HL-60 (cell line): Measurements from ENCODE around the gene TRIP6.

Source experiments
- DNase-seq, 2 experiments: peaks; one replicate each; pipeline ENCODE4 v3.0.0-alpha.2; 2010 to 2020; ENCODE audit warnings: low read depth in 1 of 2, low spot score in 1 of 2
- H3K27ac ChIP-seq: fragments of 250-450 bp; sonication (Bioruptor Pico); replicated peaks from 2 replicates; pipeline ENCODE4 v1.5.1; 2020; ENCODE audit warnings: mild to moderate bottlenecking, moderate library complexity
- H3K27me3 ChIP-seq: fragments of 250-450 bp; sonication (Bioruptor Pico); 2 replicates; pipeline ENCODE4 v1.5.1; 2021; ENCODE audit warnings: mild to moderate bottlenecking, moderate library complexity; ENCODE audit not compliant: insufficient read depth, poor library complexity, severe bottlenecking
- H3K4me3 ChIP-seq: replicated peaks from 2 replicates; pipeline ENCODE4 v1.5.1; 2011; ENCODE audit warnings: mild to moderate bottlenecking, control low read depth, low read length; ENCODE audit not compliant: insufficient read depth
- GABPA ChIP-seq: IDR thresholded peaks from 2 replicates; pipeline ENCODE4 v1.6.1; 2012; ENCODE audit warnings: low read depth
- POLR2AphosphoS5 ChIP-seq: IDR thresholded peaks from 2 replicates; pipeline ENCODE4 v1.6.1; 2012; ENCODE audit warnings: low read depth
- SPI1 ChIP-seq: IDR thresholded peaks from 2 replicates; pipeline ENCODE4 v1.6.1; 2012; ENCODE audit warnings: low read depth, mild to moderate bottlenecking, borderline replicate concordance
- TF ChIP-seq, protein P1 (sequence below): IDR thresholded peaks from 2 replicates; pipeline ENCODE4 v1.6.1; 2012; ENCODE audit warnings: low read depth; ENCODE audit not compliant: insufficient replicate concordance
- TF ChIP-seq, protein P2 (sequence below): IDR thresholded peaks from one replicate; pipeline ENCODE4 v1.5.1; 2011; ENCODE audit warnings: low read length, control low read depth, inconsistent platforms; ENCODE audit not compliant: insufficient read depth

The TRIP6 gene

DNA sequence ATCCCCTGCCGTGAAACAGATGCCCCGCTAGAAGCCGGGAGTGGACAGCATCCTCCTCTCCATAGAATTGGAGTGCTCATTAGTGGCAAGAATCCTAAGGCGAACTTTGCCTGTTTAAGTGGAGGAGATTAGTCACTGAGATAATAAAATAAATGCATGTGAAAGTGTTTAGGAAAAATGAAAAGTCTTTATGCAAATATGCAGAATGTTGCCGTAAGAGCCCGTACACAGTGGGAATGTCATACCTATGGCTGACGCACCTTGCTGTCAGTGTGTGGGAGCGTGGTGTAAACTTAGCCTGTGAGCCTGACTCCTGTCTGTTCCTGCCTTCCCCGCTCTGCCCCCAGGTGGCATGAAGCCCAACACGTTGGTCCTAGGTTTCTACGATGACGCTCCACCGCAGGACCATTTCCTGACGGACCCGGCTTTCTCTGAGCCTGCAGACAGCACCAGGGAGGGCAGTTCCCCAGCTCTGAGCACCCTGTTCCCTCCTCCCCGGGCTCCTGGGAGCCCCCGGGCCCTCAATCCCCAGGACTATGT, 1.7 kb upstream of the TRIP6 start:
- Histone ChIP-seq H3K27ac (peak overlapping the region; percentile 90), H3K4me3 (no peak overlapping the region), H3K27me3 (no peaks in the 10 kb centered on the region)
- DNase-seq: peak in 1 of 2 experiments; percentile 11
- TF ChIP-seq GABPA: no peak
- TF ChIP-seq POLR2AphosphoS5: no peak
- TF ChIP-seq, protein P1, sequence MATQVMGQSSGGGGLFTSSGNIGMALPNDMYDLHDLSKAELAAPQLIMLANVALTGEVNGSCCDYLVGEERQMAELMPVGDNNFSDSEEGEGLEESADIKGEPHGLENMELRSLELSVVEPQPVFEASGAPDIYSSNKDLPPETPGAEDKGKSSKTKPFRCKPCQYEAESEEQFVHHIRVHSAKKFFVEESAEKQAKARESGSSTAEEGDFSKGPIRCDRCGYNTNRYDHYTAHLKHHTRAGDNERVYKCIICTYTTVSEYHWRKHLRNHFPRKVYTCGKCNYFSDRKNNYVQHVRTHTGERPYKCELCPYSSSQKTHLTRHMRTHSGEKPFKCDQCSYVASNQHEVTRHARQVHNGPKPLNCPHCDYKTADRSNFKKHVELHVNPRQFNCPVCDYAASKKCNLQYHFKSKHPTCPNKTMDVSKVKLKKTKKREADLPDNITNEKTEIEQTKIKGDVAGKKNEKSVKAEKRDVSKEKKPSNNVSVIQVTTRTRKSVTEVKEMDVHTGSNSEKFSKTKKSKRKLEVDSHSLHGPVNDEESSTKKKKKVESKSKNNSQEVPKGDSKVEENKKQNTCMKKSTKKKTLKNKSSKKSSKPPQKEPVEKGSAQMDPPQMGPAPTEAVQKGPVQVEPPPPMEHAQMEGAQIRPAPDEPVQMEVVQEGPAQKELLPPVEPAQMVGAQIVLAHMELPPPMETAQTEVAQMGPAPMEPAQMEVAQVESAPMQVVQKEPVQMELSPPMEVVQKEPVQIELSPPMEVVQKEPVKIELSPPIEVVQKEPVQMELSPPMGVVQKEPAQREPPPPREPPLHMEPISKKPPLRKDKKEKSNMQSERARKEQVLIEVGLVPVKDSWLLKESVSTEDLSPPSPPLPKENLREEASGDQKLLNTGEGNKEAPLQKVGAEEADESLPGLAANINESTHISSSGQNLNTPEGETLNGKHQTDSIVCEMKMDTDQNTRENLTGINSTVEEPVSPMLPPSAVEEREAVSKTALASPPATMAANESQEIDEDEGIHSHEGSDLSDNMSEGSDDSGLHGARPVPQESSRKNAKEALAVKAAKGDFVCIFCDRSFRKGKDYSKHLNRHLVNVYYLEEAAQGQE: no peak
- no peak for TF ChIP-seq SPI1
- TF ChIP-seq, protein P2, sequence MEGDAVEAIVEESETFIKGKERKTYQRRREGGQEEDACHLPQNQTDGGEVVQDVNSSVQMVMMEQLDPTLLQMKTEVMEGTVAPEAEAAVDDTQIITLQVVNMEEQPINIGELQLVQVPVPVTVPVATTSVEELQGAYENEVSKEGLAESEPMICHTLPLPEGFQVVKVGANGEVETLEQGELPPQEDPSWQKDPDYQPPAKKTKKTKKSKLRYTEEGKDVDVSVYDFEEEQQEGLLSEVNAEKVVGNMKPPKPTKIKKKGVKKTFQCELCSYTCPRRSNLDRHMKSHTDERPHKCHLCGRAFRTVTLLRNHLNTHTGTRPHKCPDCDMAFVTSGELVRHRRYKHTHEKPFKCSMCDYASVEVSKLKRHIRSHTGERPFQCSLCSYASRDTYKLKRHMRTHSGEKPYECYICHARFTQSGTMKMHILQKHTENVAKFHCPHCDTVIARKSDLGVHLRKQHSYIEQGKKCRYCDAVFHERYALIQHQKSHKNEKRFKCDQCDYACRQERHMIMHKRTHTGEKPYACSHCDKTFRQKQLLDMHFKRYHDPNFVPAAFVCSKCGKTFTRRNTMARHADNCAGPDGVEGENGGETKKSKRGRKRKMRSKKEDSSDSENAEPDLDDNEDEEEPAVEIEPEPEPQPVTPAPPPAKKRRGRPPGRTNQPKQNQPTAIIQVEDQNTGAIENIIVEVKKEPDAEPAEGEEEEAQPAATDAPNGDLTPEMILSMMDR: no peak

DNA sequence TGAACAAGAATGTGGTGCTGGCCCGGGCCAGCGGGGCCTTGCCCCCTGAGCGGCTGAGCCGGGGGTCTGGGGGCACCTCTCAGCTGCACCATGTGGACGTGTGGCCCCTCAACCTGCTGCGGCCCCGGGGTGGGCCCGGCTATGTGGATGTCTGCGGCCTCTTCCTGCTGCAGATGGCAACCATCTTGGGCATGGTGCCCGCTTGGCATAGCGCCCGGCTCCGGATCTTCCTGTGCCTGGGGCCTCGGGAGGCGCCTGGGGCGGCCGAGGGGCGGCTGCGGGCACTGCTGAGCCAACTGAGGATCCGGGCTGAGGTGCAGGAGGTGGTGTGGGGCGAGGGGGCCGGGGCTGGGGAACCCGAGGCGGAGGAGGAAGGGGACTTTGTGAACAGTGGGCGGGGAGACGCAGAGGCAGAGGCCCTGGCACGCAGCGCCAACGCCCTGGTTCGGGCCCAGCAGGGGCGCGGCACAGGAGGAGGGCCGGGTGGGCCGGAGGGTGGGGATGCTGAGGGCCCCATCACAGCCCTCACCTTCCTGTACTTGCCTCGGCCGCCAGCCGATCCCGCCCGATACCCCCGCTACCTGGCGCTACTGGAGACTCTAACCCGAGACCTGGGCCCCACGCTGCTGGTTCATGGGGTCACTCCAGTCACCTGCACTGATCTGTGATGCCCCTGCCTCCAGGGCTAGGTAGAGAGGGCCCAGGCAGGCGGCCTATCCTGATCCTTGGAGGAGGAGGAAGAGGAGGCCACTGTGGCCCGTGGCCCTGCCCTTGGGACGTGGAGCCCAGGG, 1.1 kb upstream of the TRIP6 start:
- no peaks in the 10 kb centered on the region for H3K27me3 ChIP-seq
- H3K4me3 ChIP-seq: no peak overlapping the region; the same call in 1 of the 2 replicates
- TF ChIP-seq, protein P1: no peak
- TF ChIP-seq POLR2AphosphoS5: peak; percentile 22; the same call in 1 of the 2 replicates
- H3K27ac ChIP-seq: peak overlapping the region; percentile 90
- DNase-seq: peak in 1 of 2 experiments; percentile 70

DNA sequence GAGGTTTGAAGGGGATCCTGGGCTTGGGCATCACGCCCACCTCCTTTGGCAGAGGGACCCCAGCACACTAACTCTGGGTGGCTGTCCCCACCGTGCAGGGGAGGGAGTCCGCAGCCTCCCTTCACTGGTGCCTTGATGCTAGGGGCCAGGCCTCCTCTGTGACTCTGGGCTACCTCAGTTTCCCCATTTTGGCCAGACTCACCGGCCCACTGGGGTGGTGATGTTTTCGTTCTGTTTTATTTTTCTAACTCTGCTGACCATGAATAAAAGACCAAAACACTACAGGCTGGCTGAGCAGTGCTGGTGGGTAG, 503 bp upstream of the TRIP6 start:
- TF ChIP-seq, protein P1: no peak
- TF ChIP-seq POLR2AphosphoS5 (no peak), SPI1 (no peak), GABPA (no peak)
- TF ChIP-seq, protein P2: no peak
- peak overlapping the region; percentile 66 for H3K4me3 ChIP-seq
- no peak for DNase-seq
- H3K27me3 ChIP-seq: no peaks in the 10 kb centered on the region
- peak overlapping the region; percentile 90 for H3K27ac ChIP-seq
